NCI-H128 (cell line): ENCODE measurements around the gene LANCL3.
"Not testable (repeated sequence)": the region's sequence is repeated elsewhere in the genome, so short reads cannot be mapped to it uniquely, and the experiment has no call there.

ENCODE experiments used
- DNase-seq: peaks from one replicate; lab custom pipeline; 2025; ENCODE audit not compliant: unreplicated experiment; lab: John Stamatoyannopoulos, UW

Gene LANCL3

GRCh38 chrX:37571426-37572107 is at the start of gene LANCL3:
Gene LANCL3 (plus strand): TSS chrX:37571661. CDS start chrX:37571871, 210 bp downstream.
- not testable (repeated sequence) for DNase-seq

- DNase-seq: not testable (repeated sequence)
Measured at GRCh38 chrX:37523673-37524072, 47.8 kb upstream of the LANCL3 start.

- no peak for DNase-seq
Measured at GRCh38 chrX:37541991-37542390, 29.5 kb upstream of the LANCL3 start.

- no peak for DNase-seq
Measured at GRCh38 chrX:37542791-37543190, 28.7 kb upstream of the LANCL3 start.

GRCh38 chrX:37543324-37543723 is 28.1 kb upstream of the LANCL3 start:
- DNase-seq: no peak

- DNase-seq: not testable (repeated sequence)
Measured at GRCh38 chrX:37544531-37544930, 26.9 kb upstream of the LANCL3 start.

- no peak for DNase-seq
Measured at GRCh38 chrX:37545066-37545465, 26.4 kb upstream of the LANCL3 start.

GRCh38 chrX:37549619-37550018 is 21.8 kb upstream of the LANCL3 start:
- not testable (repeated sequence) for DNase-seq

- DNase-seq: no peak
Measured at GRCh38 chrX:37553476-37553875, 18.0 kb upstream of the LANCL3 start.

- DNase-seq: not testable (repeated sequence)
Measured at GRCh38 chrX:37565254-37565653, 6.2 kb upstream of the LANCL3 start.

GRCh38 chrX:37570349-37570748 is 1.1 kb upstream of the LANCL3 start:
- not testable (repeated sequence) for DNase-seq

- not testable (repeated sequence) for DNase-seq
Measured at GRCh38 chrX:37572108-37572587, 687 bp downstream of the LANCL3 start.

GRCh38 chrX:37573121-37573520 is 1.7 kb downstream of the LANCL3 start:
- not testable (repeated sequence) for DNase-seq

- DNase-seq: no peak
Measured at GRCh38 chrX:37578045-37578444, 6.6 kb downstream of the LANCL3 start.

- DNase-seq: no peak
Measured at GRCh38 chrX:37580080-37580479, 8.6 kb downstream of the LANCL3 start.

GRCh38 chrX:37587337-37587736 is 15.9 kb downstream of the LANCL3 start:
- DNase-seq: not testable (repeated sequence)

GRCh38 chrX:37590047-37590446 is 18.6 kb downstream of the LANCL3 start:
- no peak for DNase-seq

- no peak for DNase-seq
Measured at GRCh38 chrX:37594755-37595382, 23.4 kb downstream of the LANCL3 start.

GRCh38 chrX:37599729-37600128 is 28.3 kb downstream of the LANCL3 start:
- DNase-seq: no peak

- no peak for DNase-seq
Measured at GRCh38 chrX:37603938-37604409, 32.5 kb downstream of the LANCL3 start.

- no peak for DNase-seq
Measured at GRCh38 chrX:37607243-37607642, 35.8 kb downstream of the LANCL3 start.

- no peak for DNase-seq
Measured at GRCh38 chrX:37608156-37608555, 36.7 kb downstream of the LANCL3 start.
